HepG2 (cell line): ENCODE results near the gene CTF1. TPM values are rescaled to one million over a fixed set of nuclear protein-coding genes. Genes with fewer than 3 reads are reported as not detected.

ENCODE experiments used
- ARID2 ChIP-seq: sonication (generic); formaldehyde crosslinking; IDR thresholded peaks from 2 replicates; pipeline ENCODE4 v1.8.1; 2022; ENCODE audit warnings: mild to moderate bottlenecking, missing genetic modification reagents, borderline replicate concordance
- FIP1L1 ChIP-seq: fragments of 200-400 bp; formaldehyde crosslinking; IDR thresholded peaks from 2 replicates; pipeline ENCODE4 v1.6.1; 2018; ENCODE audit warnings: low read depth, mild to moderate bottlenecking, low read length, moderate library complexity, borderline replicate concordance; ENCODE audit not compliant: insufficient read depth
- FOXC1 ChIP-seq: sonication (generic); formaldehyde crosslinking; IDR thresholded peaks from 2 replicates; pipeline ENCODE4 v1.8.0; 2022; ENCODE audit warnings: mild to moderate bottlenecking, missing genetic modification reagents, borderline replicate concordance
- KDM2A ChIP-seq: sonication (generic); formaldehyde crosslinking; IDR thresholded peaks from 2 replicates; pipeline ENCODE4 v1.4.0; 2020; ENCODE audit warnings: low read depth, missing genetic modification reagents, borderline replicate concordance
- KMT2A ChIP-seq: sonication (generic); formaldehyde crosslinking; IDR thresholded peaks from 2 replicates; pipeline ENCODE4 v1.4.0; 2020; ENCODE audit warnings: missing genetic modification reagents
- MED13 ChIP-seq: sonication (generic); formaldehyde crosslinking; IDR thresholded peaks from 2 replicates; pipeline ENCODE4 v1.5.0; 2020; ENCODE audit warnings: missing genetic modification reagents
- NCOR1 ChIP-seq: fragments of 200-600 bp; sonication (generic); IDR thresholded peaks from 2 replicates; pipeline ENCODE4 v1.7.0; 2017; ENCODE audit warnings: antibody characterized with exemption, low read length, borderline replicate concordance
- SIN3A ChIP-seq: IDR thresholded peaks from 2 replicates; pipeline ENCODE4 v1.6.1; 2011; ENCODE audit warnings: low read depth, mild to moderate bottlenecking, control low read depth, low read length, borderline replicate concordance
- SIX1 ChIP-seq: sonication (generic); formaldehyde crosslinking; IDR thresholded peaks from 2 replicates; pipeline ENCODE4 v1.4.0; 2020; ENCODE audit warnings: missing genetic modification reagents, borderline replicate concordance
- TCF7L2 ChIP-seq: IDR thresholded peaks from 2 replicates; pipeline ENCODE4 v1.6.1; 2011; ENCODE audit warnings: mild to moderate bottlenecking, low read depth, low read length, moderate library complexity
- ZFP36L2 ChIP-seq: sonication (generic); formaldehyde crosslinking; IDR thresholded peaks from 2 replicates; pipeline ENCODE4 v1.4.0; 2020; ENCODE audit warnings: missing genetic modification reagents
- ZNF234 ChIP-seq: sonication (generic); formaldehyde crosslinking; conservative IDR thresholded peaks from 2 replicates; pipeline ENCODE4 v1.5.1; 2020; ENCODE audit warnings: mild to moderate bottlenecking, missing genetic modification reagents
- polyA plus RNA-seq, 8 experiments: library from polyadenylated mRNA; depleted of rRNA in 3 of 8; stranded (reverse) in 7 of 8; unstranded in 1 of 8; fragments of >200 nt; fragmentation: Illumina TruSeq in 4 of 8; extraction: Trizol in 4 of 8; gene quantifications; 2 replicates each; pipeline versions ENCODE4 v1.2.1 to v1.2.3, GENCODE V29; 2011 to 2016; ENCODE audit warnings: low read depth in 4 of 8, missing spikeins in 1 of 8, mixed read lengths in 1 of 8; ENCODE audit not compliant: insufficient read depth in 1 of 8
- total RNA-seq, 5 experiments: library from RNA; depleted of rRNA; stranded (reverse); fragments of >200 nt; fragmentation: Illumina TruSeq; extraction: Trizol; gene quantifications; 2 replicates each; pipeline ENCODE4 v1.2.3, GENCODE V29; 2016; ENCODE audit warnings: low read depth in 1 of 5
- TF ChIP-seq, protein P1 (sequence below): fragments of 450-650 bp; IDR thresholded peaks from 2 replicates; pipeline ENCODE4 v1.6.1; 2017
- TF ChIP-seq, protein P2 (sequence below), 2 experiments: sonication (generic) in 1 of 2; formaldehyde crosslinking in 1 of 2; IDR thresholded peaks; 2 replicates each; pipeline versions ENCODE4 v1.5.1 to v1.6.1; 2011 to 2020; ENCODE audit warnings: borderline replicate concordance in 1 of 2, low read depth in 1 of 2, low read length in 1 of 2, mild to moderate bottlenecking in 1 of 2, missing genetic modification reagents in 1 of 2, moderate library complexity in 1 of 2
- TF ChIP-seq, protein P3 (sequence below): sonication (generic); formaldehyde crosslinking; IDR thresholded peaks from 2 replicates; pipeline ENCODE4 v1.4.0; 2020; ENCODE audit warnings: mild to moderate bottlenecking, missing genetic modification reagents

Gene CTF1
- total and polyA plus RNA-seq, 2 of the 13 experiments (the other 11 are each of a cell fraction or from before 2014, with no cell fraction given), result 0.13 to 1.8 TPM

DNA sequence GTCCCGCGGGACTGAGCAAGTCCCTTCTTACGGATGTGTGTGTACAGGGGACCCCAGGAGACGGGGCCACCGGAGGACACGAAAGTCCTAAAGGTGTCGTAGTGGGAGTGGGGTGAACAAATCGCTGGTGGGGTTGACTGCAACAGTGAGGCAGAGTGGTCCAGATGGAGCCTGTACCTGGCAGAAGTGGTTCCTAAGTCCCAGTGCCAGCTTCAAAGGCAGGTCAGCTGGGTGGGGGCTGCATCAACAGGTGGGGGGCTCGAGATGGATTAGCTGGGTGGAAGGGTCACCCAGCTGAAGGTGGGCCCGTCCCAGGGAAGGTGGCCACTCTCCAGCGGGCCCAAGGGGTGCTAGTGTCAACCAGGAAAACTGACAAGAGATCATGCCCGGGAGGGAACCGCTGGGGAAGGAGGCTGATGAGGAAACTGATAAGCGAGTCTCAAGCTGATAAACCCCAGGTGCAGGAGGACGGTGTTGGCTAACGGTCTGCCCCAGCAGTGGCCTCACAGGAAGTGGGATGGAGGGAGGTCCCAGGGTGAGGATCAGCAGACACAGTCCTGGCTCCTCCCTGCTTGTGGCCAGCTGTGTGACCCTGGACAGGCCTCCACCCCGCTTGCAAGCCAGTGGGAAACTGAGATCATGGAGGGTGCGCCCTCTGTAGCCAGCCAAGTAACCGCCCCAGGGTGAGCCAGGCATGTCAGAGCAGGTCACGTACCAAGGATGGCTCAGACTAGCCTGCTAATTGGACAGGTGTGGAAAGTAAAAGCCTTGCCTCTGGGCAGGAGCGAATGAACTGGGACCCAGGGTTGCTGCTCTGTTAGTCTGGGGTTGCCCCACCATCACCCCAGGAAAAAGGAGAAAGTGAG, 53.5 kb downstream of the CTF1 start (continued):
- TF ChIP-seq, protein P1, sequence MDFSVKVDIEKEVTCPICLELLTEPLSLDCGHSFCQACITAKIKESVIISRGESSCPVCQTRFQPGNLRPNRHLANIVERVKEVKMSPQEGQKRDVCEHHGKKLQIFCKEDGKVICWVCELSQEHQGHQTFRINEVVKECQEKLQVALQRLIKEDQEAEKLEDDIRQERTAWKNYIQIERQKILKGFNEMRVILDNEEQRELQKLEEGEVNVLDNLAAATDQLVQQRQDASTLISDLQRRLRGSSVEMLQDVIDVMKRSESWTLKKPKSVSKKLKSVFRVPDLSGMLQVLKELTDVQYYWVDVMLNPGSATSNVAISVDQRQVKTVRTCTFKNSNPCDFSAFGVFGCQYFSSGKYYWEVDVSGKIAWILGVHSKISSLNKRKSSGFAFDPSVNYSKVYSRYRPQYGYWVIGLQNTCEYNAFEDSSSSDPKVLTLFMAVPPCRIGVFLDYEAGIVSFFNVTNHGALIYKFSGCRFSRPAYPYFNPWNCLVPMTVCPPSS, result no peak
- TF ChIP-seq, protein P2, sequence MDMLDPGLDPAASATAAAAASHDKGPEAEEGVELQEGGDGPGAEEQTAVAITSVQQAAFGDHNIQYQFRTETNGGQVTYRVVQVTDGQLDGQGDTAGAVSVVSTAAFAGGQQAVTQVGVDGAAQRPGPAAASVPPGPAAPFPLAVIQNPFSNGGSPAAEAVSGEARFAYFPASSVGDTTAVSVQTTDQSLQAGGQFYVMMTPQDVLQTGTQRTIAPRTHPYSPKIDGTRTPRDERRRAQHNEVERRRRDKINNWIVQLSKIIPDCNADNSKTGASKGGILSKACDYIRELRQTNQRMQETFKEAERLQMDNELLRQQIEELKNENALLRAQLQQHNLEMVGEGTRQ (IDR thresholded peaks at IDR 0.05; ENCODE audit: low read depth, low read length), result no peak
- TF ChIP-seq, protein P2 (CRISPR knock-in tag; IDR thresholded peaks at IDR 0.05; ENCODE audit: borderline replicate concordance), result no peak
- peak; percentile 98 for TF ChIP-seq KDM2A (CRISPR knock-in tag)
- TF ChIP-seq FIP1L1, result 0 out of 2 replicates have a peak, but pooled peaks have one; percentile 76
- no peak for TF ChIP-seq TCF7L2
- TF ChIP-seq SIN3A, result peak; percentile 88; the same call in 1 of the 2 replicates
- peak; percentile 90 for TF ChIP-seq FOXC1 (CRISPR knock-in tag)
- TF ChIP-seq, protein P3, sequence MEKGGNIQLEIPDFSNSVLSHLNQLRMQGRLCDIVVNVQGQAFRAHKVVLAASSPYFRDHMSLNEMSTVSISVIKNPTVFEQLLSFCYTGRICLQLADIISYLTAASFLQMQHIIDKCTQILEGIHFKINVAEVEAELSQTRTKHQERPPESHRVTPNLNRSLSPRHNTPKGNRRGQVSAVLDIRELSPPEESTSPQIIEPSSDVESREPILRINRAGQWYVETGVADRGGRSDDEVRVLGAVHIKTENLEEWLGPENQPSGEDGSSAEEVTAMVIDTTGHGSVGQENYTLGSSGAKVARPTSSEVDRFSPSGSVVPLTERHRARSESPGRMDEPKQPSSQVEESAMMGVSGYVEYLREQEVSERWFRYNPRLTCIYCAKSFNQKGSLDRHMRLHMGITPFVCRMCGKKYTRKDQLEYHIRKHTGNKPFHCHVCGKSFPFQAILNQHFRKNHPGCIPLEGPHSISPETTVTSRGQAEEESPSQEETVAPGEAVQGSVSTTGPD (CRISPR knock-in tag), result no peak
- peak; percentile 70; the same call in 1 of the 2 replicates for TF ChIP-seq SIX1 (CRISPR knock-in tag)
- TF ChIP-seq ZNF234, result no peak
- TF ChIP-seq ARID2 (CRISPR knock-in tag), result peak; percentile 88
- TF ChIP-seq MED13 (CRISPR knock-in tag), result no peak
- TF ChIP-seq NCOR1, result no peak
- peak; percentile 80; the same call in 1 of the 2 replicates for TF ChIP-seq ZFP36L2 (CRISPR knock-in tag)
- peak; percentile 74 for TF ChIP-seq KMT2A (CRISPR knock-in tag)
